GM18520 (cell line): Measurements from ENCODE around the gene PPP4R3A.
"Not testable (repeated sequence)": the region's sequence is repeated elsewhere in the genome, so short reads cannot be mapped to it uniquely, and the experiment has no call there.

Experiments
- ATAC-seq: cut with Tn5 transposase; IDR thresholded peaks from one replicate; pipeline ENCODE4 v1.9.1; 2021; ENCODE audit not compliant: unreplicated experiment

The PPP4R3A gene

DNA sequence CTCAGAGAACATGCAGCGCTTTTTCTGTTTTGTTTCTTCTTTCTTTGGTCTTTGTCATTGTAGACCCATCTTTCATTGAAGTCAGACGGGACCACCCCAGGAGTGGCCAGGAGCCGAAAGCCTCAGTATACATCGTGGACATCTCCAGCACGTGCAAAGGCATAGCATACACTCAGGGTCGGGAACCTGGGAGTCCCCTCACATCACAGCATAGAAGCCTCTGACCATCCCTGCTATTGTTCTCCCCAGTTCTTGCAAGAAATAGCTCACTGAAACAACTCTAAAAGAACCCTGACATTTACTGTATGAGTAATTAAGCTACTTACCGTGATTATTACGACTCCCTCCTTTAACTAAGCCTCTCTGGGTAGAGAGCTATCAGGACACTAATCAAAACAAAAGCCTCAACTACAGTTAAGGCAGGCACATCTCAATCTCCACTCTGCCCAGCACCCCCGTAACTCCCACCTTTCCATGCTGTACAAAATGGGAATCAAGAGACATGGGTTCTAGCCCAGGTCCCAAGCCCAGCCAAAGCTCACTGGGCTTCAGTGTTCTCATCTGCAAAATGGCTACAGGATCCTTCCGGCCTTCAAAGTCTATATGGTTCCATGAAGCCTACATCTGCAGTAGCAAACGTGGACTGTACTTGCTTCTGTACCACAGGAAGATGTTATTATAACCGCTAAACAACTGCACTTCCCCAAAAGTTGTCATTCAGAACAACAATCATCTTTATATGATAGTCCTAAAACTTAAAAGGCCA is 99.2 kb downstream of the PPP4R3A start:
- no peak for ATAC-seq

DNA sequence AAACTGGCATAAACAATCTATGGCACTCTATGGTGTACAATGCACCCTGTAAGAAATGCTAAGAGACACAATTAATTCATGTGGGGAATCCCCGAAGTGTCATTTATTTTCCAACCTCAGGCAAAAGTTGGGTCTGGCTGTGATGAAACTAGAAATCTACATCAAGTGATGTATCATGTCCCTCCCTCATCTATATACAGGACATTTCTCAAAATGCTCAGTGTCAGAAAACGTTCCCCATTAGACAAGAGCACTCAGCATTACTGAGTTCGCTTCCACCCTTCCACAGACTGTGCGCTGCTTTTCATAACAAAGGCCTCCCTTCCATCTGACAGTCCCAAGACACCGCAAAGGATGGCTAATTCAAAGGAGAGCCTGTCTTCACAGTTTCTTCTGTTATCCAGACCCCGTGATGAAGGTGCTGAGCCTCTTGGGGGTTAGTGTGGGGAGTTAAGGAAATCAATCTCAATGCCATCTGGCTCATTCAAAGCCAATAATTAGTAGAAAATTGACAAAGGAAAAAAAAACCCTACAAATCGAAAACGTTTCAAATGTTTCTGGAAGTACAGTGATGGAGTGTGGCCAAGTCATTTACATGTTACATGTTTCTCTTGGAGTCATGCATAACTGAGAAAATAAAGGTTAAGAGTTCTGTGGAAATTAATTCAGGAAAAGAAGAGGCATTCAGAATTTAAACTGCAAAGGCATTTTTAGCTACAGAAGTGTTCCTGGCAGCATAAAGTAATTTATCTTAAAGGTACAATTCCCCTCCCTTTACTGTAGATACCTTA is 100.0 kb downstream of the PPP4R3A start:
- ATAC-seq: no peak

DNA sequence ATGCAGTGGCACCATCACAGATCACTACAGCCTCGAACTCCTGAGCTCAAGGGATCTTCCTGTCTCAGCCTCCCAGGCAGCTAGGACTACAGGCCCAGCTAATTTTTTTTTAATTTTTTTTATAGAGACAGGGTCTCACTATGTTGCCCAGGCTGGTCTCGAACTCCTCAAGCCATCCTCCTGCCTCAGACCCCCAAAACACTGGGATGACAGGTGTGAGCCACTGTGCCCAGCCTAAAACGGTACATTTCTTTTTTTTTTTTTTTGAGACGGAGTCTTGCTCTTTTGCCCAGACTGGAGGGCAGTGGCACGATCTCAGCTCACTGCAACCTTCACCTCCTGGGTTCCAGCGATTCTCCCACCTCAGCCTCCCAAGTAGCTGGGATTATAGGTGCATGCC is 100.9 kb downstream of the PPP4R3A start:
- ATAC-seq: not testable (repeated sequence)
